ENCODE results near the gene S100PBP. TPM values are rescaled to one million over a fixed set of nuclear protein-coding genes. Genes with fewer than 3 reads are reported as not detected.

Gene S100PBP
- total and polyA plus RNA-seq, 2 of the 13 experiments (the other 11 are each of a cell fraction or from before 2014, with no cell fraction given), result 20.4 to 26.1 TPM

- TF ChIP-seq THAP7 (CRISPR knock-in tag; IDR thresholded peaks at IDR 0.05) (peak; percentile 94), MAFF (IDR thresholded peaks at IDR 0.05; ENCODE audit: low read depth, low read length) (no peak), ZNF607 (CRISPR knock-in tag; IDR thresholded peaks at IDR 0.05; ENCODE audit: borderline replicate concordance) (peak; percentile 99), ZNF839 (CRISPR knock-in tag; IDR thresholded peaks at IDR 0.05; ENCODE audit: borderline replicate concordance) (peak; percentile 89), ATF7-NPFF (CRISPR knock-in tag; IDR thresholded peaks at IDR 0.05; ENCODE audit: low read depth) (peak; percentile 99), SETDB1 (CRISPR knock-in tag; IDR thresholded peaks at IDR 0.05; ENCODE audit: borderline replicate concordance) (no peak), KDM5B (CRISPR knock-in tag; IDR thresholded peaks at IDR 0.05; ENCODE audit: borderline replicate concordance) (peak; percentile 99), ZBTB14 (CRISPR knock-in tag; IDR thresholded peaks at IDR 0.05) (peak; percentile 63; the same call in 1 of the 2 replicates), TIGD3 (CRISPR knock-in tag; IDR thresholded peaks at IDR 0.05; ENCODE audit: borderline replicate concordance) (peak; percentile 98), SMAD9 (CRISPR knock-in tag; IDR thresholded peaks at IDR 0.05) (peak; percentile 95), ZNF281 (CRISPR knock-in tag; IDR thresholded peaks at IDR 0.05; ENCODE audit: borderline replicate concordance) (peak; percentile 72), JUND (CRISPR knock-in tag; IDR thresholded peaks at IDR 0.05) (peak; percentile 56; the same call in 1 of the 2 replicates), NR2F2 (IDR thresholded peaks at IDR 0.05; ENCODE audit: borderline replicate concordance, low read depth) (no peak), ZBTB26 (CRISPR knock-in tag; IDR thresholded peaks at IDR 0.05; ENCODE audit: borderline replicate concordance) (peak; percentile 95), NR2F6 (IDR thresholded peaks at IDR 0.05) (no peak), NR2F6 (CRISPR knock-in tag; IDR thresholded peaks at IDR 0.05) (peak; percentile 70), ZBTB49 (CRISPR knock-in tag; IDR thresholded peaks at IDR 0.05; ENCODE audit: borderline replicate concordance) (peak; percentile 98)
Measured at GRCh38 chr1:32886004-32886827, 68.8 kb downstream of the S100PBP start, which contains the start of gene HPCA (continued).
